HG02763 (cell line): ENCODE results near the gene LRRC19.

Experiments used
- ATAC-seq: cut with Tn5 transposase; IDR thresholded peaks from one replicate; pipeline ENCODE4 v1.9.1; 2021; ENCODE audit warnings: mild to moderate bottlenecking, moderate library complexity; ENCODE audit not compliant: unreplicated experiment

LRRC19 gene, protein sequence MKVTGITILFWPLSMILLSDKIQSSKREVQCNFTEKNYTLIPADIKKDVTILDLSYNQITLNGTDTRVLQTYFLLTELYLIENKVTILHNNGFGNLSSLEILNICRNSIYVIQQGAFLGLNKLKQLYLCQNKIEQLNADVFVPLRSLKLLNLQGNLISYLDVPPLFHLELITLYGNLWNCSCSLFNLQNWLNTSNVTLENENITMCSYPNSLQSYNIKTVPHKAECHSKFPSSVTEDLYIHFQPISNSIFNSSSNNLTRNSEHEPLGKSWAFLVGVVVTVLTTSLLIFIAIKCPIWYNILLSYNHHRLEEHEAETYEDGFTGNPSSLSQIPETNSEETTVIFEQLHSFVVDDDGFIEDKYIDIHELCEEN

DNA sequence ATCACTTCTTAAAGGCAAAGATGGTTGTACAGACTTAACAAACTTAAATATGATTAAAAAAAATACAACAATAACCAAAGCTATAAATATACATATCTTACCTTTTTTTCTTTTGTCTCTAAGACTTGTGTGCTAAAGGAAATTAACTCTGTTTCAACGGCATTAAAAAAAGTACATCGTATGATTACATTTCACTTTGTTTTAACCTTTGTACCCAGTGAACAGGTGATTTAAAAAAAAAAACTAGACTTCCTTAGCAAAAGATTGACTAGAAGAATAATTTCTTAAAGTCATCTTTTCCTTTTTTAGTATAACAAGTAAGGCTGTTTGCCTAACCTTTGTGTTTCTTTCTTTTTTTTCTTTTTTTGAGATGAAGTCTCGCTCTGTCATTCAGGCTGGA, at the start of gene LRRC19:
LRRC19 (minus strand) TSS at position 182 of the 400 bp plus-strand sequence. CDS start 5,978 bp downstream, outside the sequence.
- ATAC-seq, result no peak

DNA sequence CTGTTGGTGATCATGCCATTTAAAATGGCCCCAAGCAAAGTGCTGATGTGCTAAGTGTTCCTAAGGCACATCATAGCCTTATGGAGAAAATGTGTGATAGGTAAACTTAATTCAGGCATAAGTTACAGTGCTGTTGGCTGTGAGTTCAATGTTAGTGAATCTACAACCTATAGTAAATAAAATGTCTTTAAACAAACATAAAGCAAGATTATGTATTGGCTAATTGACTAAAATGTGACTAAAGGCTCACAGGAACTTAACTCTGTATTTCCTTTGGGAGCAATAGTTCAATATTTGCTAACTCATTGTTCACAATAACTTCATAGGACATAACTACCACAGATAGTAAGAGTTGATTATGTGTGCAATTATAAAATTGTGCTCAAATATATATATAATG, 49.4 kb upstream of the LRRC19 start:
- no peak for ATAC-seq

DNA sequence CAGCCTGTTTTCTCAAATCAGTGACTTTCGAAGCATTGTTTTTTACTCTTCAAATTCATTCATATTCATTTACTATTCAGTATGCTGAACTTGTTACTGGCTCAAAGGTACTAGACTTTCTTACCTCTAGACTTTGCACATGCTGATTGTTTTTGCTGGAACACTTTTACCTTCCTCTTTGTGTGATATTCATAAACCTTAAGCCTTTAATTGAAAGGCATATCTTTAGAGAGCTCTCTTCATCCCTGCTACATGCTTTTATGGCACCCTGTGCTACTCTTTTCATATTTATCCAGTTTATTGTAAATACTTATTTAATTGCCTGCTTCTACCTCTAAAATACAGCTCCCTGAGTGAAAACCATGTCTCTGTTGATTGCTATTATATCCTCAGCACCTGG, 48.7 kb upstream of the LRRC19 start:
- ATAC-seq, result no peak

DNA sequence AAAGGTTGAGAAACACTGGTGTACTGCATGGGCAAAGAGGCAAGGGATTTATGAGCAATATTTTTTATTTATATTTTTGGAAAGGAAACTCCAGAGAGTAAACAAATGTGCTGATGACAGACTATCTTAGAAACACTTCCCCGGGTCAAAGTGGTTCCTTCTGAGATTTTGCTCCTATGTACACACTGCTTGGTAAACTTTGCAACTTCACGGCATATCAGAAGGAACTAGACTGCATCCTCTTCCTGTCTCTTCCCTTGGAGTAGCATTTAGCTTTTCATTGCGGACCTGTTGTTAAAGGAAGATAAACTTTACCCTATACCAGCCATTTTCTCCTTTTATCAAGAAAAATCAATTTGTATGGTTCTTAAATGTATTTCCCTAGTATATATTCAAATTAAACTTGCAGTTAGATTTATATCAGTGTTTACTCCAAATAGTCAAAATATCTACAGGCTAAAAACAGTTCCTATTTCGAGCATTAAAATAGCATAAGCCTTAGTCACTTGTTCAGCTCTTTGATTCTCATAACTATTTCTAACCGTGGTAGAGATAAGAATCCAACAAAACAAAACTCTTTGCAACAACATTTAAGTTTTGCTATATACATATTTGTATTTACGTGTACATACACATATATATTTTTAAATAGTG, 48.0 kb upstream of the LRRC19 start:
- no peak for ATAC-seq

DNA sequence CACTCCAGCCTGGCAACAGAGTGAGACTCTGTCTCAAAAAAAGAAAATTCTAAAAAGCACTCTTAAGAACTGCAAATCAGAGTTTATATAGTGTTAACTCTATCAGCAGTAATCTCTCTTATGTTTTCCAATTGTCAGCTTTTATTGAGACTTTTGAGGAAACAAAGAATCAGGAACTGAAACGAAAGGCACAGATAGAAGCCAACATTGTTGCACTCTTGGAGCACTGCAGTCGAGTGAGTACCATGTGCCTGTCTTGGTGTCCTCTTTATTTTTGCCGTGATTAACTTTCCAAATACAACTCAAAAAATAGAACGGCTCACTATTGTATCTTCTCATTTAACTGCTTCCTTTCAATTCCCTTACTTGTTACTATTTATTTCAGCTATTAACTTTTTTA, 41.7 kb upstream of the LRRC19 start:
- ATAC-seq, result no peak

DNA sequence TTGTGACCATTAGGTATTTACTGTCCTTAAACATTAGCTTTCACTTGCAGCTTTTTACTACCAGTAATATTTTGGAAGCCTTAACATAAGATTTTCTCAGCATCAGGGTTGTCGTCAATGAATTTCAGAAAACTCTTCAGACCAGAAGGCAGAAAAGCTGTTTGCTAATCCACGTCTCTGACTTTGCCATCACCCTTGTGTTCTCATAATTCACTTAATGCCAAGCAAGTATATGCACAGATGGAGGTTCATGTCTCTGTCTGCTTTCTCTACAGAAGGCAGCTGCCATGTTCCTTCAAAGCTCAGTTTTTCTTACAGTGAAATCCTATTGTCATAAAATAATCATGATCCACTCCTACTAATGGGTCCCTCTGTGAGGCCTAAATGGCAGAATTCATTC, 37.7 kb upstream of the LRRC19 start:
- ATAC-seq, result no peak

DNA sequence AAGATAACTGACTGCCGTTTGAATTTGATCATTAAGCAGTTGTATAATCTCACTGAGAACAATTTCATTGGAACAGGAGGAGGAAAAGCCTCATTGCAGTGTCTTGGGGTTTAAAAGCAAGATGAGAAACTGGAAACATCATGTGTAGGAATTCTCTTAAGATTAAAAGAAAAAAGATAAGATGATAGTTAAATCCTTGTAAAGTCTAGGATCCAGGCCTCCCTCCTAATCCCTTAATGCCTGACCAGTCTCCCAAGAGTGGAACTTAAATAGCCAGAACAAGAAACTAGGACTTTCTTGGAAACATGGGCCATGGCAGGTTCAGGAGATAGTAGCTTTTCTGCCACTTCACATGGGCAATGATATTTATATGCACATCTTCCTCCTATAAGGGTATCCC, 37.0 kb upstream of the LRRC19 start:
- no peak for ATAC-seq

DNA sequence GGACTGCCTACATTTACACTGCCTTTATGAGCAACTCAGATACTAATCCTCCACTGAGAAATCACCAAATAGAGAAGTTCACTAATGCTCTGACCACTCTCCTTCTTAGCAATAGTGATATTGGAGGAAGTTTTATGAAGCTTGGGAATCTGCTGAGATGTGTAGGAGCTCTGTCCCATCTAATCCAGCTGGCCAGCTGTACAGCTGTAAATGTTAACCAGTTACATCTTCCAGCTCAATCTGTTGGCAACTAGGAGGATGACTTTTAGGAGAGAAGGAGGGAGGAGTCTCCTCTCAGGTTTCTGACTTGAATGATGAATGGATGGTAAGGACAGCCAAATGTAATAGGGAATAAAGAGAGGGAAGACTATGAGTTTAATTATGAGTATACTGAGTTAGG, 36.3 kb upstream of the LRRC19 start:
- ATAC-seq, result no peak

DNA sequence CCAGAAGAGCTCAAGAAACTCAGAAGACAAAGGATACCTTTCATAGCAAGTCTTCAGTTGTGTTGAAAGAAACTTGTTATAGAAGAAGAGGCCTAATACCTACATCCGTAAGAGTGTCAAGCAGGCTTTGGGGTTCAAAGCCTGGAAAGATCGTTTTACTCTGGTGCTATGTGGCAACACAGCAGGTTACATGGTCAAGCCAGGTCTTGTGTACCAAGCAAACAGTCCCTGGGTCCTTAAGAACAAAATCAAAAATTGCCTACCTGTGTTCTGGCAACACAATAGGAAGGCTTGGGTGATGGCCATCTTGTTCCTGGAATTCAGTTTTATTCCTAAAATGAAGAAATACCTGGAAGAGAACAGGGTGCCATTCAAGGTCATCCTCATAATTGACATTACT, 32.0 kb upstream of the LRRC19 start:
- no peak for ATAC-seq

DNA sequence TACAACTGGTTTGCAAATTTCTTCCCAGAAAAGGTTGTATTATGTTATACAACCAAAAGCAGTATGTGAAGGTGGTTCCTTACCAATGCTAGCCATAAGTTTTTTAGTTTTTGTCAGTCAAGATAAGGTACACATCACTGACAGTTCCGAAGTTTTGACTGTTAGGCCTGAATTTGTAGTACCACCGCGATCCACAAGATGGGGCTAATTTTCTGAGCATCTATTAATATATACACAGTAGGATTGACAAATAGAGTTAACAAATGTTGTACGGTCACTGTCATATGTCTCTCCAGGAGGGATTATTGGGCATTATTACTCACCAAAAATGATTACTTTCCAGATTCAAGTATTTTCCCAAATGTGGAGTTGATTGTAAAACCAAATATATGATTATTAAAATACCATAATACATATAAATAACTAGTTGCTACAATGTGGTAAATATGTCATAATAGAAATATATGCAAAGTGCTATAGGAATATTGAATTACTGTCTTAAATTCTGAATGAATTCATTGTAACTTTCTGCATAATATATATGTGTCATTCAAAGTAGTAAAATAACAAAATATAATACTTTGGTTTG, 28.4 kb upstream of the LRRC19 start:
- peak; percentile 77 for ATAC-seq

DNA sequence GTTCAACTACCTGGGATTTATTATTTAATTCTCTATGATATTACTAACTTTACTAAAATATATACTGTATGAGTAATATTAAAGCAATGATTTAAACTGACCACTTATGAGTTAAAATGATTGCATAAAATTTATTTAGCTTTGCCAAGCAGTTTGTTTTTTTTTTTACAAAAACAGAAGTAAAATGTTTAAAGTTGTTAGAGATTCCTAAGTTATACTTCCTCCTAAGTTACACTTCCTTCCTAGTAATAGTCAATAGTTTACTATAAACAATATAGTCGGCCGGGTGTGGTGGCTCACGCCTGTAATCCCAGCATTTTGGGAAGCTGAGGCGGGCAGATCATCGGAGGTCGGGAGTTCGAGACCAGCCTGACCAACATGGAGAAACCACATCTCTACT, 23.7 kb upstream of the LRRC19 start:
- ATAC-seq, result no peak

DNA sequence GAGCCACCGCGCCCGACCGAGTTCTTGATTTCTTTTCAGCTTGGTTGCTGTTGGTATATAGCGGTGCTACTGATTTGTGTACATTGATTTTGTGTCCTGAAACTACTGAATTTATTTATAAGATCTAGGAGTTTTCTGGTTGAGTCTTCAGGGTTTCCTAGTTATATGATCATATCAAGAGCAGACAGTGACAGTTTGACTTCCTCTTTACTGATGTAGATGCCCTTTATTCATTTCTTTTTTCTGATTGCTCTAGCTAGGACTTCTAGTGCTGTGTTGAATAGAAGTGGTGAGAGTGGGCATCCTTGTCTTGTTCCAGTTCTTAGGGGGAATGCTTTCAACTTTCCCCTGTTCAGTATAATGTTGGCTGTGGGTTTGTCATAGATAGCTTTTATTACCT, 17.4 kb upstream of the LRRC19 start:
- no peak for ATAC-seq

DNA sequence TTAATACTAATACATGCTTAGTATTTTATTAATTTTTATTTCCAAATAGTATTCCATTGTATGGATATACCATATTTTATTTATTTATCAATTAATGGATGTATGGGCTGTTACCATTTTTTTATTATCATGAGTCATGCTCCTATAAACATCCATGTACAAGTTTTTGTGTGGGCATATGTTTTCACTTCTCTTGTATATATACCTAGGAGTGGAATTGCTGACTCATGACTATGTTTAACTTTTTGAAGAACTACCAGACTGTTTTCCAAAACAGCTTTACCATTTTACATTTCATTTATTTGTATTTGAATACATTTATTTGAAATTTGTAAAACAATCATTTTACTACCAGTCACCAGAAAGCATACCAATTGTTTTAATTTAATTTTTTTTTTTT, 14.1 kb upstream of the LRRC19 start:
- ATAC-seq, result no peak

DNA sequence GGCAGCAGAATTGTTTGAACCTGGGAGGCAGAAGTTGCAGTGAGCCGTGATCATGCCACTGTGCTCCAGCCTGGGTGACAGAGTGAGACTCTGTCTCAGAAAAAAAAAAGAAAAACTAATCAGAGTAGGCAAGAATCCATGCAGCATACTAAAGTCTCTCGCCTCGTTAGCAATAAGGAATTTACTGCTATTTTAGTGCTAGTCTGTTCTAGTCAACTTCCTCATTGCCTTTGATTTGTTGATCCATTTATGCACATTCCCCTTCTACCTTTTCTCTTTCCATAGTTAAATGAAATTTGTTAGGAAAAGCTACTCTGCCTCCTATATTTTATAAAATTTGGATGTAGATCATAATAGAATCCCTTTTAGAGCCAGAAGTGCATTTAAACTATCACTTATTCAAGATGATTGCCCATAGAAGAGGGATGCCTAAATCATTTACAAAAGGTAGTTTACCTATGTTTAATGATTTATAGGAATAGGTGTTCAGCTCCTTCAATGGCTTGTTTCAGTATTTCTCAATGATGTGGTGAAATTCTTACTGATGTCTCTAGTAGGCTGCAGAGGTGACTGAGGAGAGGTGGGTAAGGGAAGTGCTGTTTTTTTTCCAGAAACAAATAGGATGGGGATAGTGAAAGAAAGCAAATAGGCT, 1.9 kb downstream of the LRRC19 start:
- no peak for ATAC-seq

DNA sequence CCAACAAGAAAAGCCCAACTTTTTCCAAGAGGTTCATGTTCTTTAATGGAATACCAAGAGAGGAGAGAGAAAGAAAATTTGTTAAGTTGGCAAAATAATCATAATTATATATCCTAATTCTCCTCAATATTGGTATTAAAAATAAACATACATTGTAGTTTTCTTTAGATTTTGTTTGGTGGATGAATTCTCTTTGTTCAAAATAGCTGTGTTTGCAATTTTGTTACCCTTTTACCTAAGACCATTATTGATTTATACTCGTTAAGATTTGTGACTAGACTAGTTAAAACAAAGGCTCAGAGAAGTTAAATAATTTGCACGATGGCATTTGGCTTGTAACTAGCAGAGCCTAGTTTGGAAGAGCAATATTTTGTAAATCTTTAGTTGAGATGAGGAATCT, 9.7 kb downstream of the LRRC19 start:
- no peak for ATAC-seq

DNA sequence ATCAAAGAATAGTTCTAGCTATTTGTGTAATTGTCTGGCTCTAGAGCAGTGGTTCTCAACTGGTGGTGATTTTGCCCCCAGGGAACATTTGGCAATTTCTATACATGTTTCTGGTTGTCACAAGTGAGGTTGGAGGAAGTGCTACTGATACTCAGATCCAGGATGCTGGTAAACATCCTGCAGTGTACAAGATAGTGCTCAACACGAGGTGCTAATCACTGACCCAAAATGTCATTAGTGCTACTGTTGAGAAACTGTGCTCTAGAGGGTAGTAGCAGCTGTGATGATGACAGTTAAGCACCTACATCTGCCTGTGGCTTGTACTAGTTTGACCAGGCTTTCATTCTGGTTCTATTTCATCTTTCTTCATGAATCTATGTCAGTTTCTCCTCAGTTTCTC, 22.1 kb downstream of the LRRC19 start:
- ATAC-seq, result no peak

DNA sequence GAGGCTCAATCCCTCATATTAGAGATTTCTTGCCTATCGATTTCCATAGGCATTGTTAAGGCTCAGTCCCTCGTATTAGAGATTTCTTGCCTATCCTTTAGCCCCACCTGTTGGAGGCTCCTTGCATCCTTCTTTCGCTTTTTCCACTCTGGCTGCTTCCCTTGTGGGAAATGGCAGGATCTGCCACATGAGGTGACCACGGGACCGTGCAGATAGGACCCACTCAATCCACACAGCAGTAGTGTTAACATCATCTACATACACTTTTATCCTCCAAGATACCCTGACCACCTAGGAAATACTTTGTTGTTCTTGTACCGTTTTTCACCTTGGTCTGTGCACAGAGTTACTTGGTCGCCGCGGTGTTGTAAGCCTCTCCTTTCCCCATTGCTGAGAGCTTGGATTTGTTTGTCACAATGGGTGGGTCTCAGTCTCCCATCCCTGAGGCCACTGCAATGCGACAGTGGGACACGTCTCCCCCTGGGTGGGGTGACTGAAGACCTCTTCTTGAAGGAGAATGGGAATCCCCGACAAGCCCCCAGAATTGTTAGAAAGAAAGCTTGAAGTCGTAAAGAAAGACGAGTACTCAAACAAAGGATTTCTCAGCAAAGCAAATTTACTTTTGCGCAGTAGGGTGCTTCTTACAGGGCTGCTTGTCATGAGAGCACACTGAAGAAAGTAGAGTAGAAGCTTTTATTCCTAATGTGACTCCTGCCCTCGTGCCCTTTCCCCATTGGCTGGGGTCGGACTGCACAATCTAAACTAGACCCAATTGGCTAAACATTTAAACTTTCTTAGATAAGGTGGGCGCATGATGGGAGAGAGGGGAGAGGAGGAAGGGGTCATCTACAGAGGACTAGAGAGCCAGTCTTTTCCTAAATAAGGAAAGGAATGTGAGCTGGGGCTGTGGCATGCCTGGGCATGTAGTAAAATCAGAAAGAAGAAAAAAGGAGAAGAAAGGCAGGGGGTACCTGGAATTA, 29.5 kb downstream of the LRRC19 start:
- no peak for ATAC-seq

DNA sequence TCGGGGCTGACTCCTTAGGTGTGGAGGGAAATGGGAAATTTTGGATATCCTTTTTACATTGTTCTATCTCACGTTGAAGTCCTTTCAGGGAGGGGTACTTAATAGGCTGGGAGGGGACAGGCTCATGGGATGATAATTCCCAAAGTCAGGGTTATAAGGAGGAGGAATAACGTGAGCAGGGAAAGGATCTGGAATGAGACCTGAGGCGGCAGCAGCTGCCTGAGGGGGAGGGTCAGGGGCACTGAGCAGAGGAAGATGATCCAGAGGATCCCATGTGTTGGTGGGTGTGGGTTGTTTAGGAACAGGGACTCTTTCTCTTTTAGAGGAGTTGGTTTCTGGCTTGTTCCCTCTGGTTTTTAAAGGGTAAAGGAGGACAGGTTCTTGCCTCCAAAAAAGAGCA, 30.5 kb downstream of the LRRC19 start:
- no peak for ATAC-seq

DNA sequence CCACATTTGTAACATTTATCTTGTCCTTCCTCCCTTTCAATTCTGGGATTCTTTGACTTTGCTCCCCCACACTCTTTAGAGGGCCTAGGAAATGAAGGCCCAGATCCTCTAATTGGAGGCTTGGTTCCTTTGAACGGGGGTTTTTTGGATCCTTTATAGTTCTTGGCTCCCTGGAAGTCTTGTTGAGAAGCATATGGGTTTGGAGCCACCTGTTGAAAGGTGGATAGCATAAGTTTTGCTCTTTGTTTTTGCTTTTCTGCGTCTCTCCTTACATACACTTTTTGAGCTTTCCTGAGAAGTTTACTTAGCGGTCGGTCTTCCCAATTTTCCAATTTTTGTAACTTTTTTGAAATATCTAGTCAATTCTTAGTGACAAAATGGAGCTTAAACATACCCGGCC, 31.5 kb downstream of the LRRC19 start:
- no peak for ATAC-seq

DNA sequence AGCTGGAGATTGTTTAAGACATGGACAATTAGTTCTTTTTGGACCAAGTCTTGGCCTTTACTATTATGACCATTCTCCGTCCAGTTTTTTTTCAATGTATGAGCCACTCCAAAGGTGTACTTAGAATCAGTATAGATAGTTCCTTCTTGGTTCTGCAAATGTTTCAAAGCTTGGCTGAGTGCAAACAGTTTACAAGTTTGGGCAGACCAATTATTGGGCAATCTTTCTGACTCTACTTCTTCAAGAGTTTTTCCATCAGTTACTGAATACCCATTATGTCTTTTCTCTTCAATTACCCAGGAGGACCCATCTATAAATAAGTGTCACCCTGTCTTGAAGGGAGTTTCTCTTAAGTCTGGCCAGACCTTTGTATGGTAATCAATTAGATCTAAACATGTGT, 33.8 kb downstream of the LRRC19 start:
- no peak for ATAC-seq

DNA sequence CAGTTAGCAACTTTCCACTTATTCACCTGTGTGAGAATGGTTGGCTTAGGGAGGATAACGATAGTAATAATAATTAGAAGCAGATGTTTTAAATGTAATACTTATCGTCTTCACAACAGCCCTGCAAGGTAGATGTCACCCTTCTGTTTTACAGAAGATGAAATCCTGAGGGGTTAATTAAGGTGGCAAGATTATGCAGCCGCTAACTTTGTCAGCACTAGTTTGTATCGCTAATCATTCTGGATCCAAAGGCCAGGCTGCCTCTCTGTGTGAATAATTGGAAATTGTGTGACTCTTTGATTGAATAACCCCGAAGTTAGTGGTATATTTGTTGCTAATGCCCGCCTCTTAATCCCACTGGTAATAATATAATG, 48.6 kb downstream of the LRRC19 start:
- ATAC-seq, result no peak
